CD4-positive, alpha-beta T cell treated with Interleukin-4 for 4 hours (primary cell): Measurements from ENCODE around the gene MT1B.
"Not testable (repeated sequence)": the region's sequence is repeated elsewhere in the genome, so short reads cannot be mapped to it uniquely, and the experiment has no call there.

Experiments
- DNase-seq: peaks from one replicate; pipeline ENCODE4 v3.0.0-alpha.2; 2020

Gene MT1B

GRCh38 chr16:56621665-56622445 lies 29.8 kb upstream of the MT1B start:
- DNase-seq, result not testable (repeated sequence)

- DNase-seq, result not testable (repeated sequence)
These were observed 28.5 kb upstream of the MT1B start for GRCh38 chr16:56623184-56623583.

DNA sequence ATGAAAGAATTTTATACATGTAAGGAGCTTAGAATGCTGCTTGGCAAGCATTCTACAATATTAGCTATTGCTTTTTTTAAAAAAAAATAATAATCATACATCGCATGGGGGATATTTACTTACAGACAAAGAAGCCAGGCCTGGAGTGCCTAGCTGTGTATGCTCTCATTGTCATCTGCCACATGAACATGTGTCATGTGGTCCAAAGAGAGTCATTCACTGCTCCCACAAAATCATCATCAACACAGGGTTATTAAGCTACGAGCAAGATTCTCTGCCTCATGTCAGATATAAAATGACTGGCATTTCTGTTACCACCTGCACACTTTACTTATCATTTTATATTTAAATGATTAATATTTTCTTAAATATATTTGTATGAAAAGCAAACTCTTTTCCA lies 28.0 kb upstream of the MT1B start:
- no peak for DNase-seq

DNA sequence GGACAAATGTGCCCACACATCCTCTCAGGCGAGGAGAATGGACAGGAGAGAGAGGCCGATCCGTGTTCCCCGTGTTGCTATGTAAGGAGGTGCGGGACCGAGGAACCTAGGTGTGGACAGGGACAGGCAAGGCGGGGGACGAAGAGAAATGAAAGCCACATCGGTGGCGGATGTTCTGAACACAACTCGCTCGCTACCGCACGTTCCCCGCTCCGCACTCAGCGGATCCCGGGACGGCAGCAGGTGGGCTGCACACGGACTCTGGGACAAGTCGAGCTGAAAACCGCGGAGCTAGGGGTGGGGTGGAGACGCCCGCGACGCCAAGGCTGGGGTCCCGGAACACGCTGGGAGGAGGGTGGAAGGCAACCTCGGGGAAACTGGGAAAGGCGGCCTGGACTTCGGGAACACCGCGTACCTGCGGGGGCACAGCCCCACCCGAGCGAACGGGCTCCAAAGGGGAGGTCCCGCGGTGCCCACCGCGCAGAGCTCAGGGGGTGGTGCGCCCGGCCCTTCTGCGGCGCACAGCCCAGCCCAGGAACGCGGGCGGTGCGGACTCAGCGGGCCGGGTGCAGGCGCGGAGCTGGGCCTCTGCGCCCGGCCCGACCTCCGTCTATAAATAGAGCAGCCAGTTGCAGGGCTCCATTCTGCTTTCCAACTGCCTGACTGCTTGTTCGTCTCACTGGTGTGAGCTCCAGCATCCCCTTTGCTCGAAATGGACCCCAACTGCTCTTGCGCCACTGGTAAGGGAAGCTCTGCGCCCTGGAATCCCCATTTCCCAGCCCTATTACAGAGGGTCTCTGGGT lies 26.3 kb upstream of the MT1B start, which contains the start of gene MT1E:
Gene MT1E, plus strand, starts transcription at position 642 of the 803 bp plus-strand sequence. Its CDS starts 71 bp downstream, at position 713.
- DNase-seq, result no peak

DNA sequence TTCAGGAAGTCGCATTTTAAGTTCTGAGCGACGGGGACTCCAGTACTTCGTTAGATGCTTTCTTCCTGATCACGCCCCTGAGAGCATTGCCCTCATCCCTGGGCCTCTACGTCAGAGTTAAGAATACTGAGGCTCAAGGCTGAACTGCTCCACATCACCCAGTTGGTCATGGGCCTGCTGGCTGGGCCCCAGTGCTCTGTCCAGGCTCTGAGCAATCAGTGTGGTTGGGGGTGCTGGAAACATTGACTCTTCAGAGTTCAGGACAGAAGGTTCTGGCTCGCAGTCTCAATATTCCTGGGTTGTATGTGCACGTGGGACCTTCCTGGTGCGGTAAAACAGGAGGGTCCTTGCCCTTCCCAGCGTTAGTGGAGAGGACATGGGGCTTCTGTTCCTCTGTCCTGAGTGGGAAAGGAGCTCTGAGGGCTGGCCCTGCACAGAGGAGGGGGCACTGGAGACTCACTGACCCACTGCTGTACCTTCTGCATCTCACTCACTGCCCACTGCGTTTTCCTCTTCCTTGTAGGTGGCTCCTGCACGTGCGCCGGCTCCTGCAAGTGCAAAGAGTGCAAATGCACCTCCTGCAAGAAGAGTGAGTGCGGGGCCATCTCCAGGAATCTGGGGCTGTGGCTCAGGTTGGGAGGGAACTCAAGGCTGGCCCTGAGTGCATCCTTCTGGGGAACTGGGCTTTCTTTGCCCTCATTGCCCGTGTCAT lies 25.6 kb upstream of the MT1B start:
- no peak for DNase-seq

- DNase-seq, result no peak
These were observed 25.0 kb upstream of the MT1B start for GRCh38 chr16:56626685-56627084.

- DNase-seq, result no peak
These were observed 23.0 kb upstream of the MT1B start for GRCh38 chr16:56628486-56629350.

DNA sequence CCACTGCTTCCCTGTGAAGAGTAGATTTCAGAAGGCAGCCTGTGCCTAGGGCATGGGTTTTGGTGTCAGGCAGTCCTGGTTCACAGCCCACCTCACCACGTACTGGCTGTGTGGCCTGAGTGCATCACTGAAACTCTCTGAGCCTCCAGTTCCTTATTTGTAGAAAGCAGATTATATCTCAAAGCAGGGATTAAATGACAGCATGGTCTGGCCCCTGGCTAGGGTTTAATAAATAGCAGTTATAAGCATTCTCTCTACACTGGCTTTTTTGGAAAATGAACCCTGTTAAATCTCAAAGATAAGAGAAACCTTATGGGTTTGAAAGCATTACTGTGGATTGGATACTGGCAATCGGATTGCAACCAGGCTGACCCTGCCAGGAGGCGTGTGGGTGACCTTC lies 22.2 kb upstream of the MT1B start:
- DNase-seq, result no peak

DNA sequence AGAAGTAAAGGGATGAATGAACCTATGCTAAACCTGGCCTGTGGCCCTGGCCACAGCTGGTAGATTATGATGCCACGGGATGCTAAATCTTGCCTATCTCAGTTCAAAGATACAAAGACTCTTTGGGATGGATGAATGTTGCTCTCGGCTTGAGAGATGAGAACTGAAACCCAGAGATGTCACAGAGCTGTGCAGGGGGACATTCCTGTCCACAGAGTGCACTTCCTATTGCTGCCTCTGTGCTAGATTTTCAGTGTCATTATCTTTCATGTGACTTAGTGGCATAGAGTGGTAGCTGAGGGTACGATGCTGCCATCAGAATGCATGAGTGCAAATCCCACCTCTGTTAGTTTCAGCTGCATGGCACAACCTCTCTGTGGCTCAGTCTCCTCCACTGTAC lies 21.6 kb upstream of the MT1B start:
- DNase-seq, result no peak

GRCh38 chr16:56631197-56631596 lies 20.5 kb upstream of the MT1B start:
- DNase-seq, result no peak

DNA sequence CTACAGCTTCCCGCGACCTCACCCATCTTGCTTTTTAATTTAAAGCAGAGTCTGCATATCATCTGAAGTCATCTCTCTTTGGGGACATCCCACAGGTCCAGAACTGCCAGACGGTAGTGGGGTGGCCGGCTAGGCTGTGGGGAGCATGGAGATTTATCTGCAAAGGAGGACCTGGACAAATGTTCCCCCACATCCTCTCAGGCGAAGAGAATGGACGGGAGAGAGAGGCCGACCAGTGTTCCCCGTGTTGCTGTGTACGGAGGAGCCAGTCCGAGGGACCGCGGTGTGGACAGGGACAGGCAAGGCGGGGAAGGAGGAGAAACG lies 19.9 kb upstream of the MT1B start:
- DNase-seq, result no peak

GRCh38 chr16:56632156-56632847 lies 19.4 kb upstream of the MT1B start, which contains the start of gene MT1M:
Gene MT1M (plus strand): TSS chr16:56632659. CDS start chr16:56632732, 73 bp downstream.
- no peak for DNase-seq

- DNase-seq, result no peak
These were observed 18.8 kb upstream of the MT1B start for GRCh38 chr16:56632848-56633365.

GRCh38 chr16:56633535-56633934 lies 18.2 kb upstream of the MT1B start:
- DNase-seq, result no peak

DNA sequence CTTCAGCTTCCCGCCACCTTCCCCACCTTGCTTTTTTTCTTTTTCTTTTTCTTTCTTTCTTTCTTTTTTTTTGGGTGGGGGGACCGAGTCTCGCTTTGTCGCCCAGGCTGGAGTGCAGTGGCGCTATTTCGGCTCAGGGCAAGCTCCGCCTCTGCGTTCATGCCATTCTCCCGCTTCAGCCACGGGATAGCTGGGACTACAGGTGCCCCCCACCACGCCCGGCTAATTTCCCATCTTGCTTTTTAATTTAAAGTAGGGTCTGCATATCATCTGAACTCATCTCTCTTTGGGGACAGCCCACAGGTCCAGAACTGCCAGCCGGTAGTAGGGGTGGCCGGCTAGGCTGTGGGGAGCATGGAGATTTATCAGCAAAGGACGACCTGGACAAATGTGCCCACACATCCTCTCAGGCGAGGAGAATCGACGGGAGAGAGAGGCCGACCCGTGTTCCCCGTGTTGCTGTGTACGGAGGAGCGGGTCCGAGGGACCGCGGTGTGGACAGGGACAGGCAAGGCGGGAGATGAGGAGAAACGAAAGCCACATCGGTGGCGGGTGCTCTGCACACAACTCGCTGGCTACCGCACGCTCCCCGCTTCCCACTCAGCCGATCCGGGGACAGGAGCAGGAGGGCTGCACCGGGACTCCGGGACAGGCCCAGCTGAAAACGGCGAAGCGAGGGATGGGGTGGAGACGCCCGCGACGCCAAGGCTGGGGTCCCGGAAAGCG lies 16.8 kb upstream of the MT1B start:
- no peak for DNase-seq

DNA sequence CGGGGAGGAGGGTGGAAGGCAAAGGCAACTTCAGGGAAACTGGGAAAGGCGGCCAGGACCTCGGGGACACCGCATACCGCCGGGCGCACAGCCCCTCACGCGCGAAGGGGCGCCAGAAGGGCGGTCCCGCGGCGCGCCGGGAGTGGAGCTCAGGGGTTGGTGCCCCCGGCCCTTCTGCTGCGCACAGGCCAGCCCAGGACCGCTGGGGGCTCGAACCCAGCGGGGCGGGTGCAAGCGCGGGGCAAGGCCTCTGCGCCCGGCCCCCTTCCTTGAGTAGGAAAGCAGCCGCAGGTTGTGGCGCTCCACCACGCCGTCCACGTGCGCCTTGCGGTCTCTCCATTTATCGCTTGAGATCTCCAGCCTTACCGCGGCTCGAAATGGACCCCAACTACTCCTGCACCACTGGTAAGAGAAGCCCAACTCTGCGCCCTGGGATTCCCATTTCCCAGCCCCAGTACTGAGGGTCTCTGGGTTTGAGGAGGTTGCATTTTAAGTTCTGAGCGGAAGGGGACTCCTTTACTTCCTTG lies 16.2 kb upstream of the MT1B start:
- DNase-seq, result no peak

DNA sequence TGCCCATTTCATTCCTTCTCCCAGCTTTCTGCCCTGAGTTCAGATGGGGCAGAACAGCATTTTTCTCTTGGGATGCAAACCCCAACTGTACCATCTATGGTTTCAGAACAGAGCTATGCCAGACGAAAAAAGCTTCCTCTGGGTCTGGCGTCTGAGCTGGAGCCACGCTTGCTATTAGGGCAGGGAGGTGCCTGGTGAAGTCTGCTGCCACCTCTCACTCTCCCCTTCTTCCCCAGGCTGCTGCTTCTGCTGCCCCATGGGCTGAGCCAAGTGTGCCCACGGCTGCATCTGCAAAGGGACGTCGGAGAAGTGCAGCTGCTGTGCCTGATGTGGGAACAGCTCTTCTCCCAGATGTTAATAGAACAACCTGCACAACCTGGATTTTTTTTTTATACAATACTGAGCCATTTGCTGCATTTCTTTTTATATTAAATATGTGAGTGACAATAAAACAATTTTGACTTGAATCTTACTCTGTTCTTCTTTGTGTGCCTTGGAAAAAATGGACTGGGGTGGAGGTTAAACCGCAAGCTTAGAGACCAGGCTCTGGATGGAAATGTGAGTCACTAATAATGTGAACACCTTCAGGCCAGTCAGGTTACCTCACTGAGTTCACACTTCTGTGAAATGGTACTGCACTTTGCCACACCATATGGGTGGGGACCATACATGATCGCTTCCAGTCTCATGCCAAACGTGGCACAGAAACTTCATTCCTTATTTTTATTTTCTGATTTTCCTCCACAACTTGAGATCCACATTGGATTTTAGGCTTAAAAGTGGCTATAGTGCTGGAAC lies 14.9 kb upstream of the MT1B start:
- DNase-seq, result no peak

DNA sequence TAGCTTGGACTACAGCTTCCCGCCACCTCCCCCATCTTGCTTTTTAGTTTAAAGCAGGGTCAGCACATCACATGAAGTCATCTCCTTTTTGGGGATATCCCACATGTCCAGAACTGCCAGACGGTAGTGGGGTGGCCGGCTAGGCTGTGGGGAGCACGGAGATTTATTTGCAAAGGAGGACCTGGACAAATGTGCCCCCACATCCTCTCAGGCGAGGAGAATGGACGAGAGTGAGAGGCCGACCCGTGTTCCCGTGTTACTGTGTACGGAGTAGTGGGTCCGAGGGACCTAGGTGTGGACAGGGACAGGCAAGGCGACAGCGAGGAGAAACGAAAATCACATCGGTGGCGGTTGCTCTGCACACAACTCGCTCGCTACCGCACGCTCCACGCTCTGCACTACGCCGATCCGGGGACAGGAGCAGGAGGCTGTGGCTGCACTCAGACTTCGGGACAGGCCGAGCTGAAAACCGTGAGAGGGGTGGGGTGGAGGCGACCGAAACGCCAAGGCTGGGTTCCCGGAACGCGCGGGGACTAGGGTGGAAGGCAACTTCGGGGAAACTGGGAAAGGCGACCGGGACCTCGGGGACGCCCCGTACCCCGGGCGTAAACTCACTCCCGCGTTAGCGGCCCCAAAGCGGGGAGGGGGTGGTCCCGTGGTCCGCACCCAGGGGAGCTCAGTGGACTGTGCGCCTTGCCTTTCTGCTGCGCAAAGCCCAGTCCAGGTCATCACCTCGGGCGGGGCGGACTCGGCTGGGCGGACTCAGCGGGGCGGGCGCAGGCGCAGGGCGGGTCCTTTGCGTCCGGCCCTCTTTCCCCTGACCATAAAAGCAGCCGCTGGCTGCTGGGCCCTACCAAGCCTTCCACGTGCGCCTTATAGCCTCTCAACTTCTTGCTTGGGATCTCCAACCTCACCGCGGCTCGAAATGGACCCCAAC lies 13.6 kb upstream of the MT1B start, which contains the start of gene MT1A:
Gene MT1A, plus strand, starts transcription at position 853 of the 937 bp plus-strand sequence. Its CDS starts 73 bp downstream, at position 926.
- DNase-seq, result no peak
